WTC11 (cell line): ENCODE results near the gene ANO4. TPM values are rescaled to one million over a fixed set of nuclear protein-coding genes. Genes with fewer than 3 reads are reported as not detected.

Experiments
- ATAC-seq: fragments of 200-7000 bp; cut with Tn5 transposase; 2 replicates; pipeline ENCODE4 v1.10.0; 2021; ENCODE audit warnings: mild to moderate bottlenecking, moderate library complexity
- CTCF ChIA-PET: fragments of 300-600 bp; sonication (Branson Sonifier 250); formaldehyde crosslinking; loops from one replicate; lab custom pipeline; 2021; ENCODE audit warnings: antibody characterized with exemption; lab: Charles Lee
- POLR2A ChIA-PET: fragments of 350-600 bp; sonication (Branson Sonifier 250); formaldehyde crosslinking; loops from one replicate; lab custom pipeline; 2021; ENCODE audit warnings: antibody characterized with exemption; lab: Charles Lee
- DNase-seq: peaks from one replicate; pipeline ENCODE4 v3.0.0; 2021; ENCODE audit warnings: low spot score
- H3K27ac Mint-ChIP-seq: 2 replicates; pipeline ENCODE4 v1.8.0; 2021; ENCODE audit warnings: mixed read lengths
- H3K27me3 Mint-ChIP-seq: 2 replicates; pipeline ENCODE4 v1.8.0; 2021; ENCODE audit warnings: low read depth, mild to moderate bottlenecking, moderate library complexity, mixed read lengths
- H3K36me3 Mint-ChIP-seq: 2 replicates; pipeline ENCODE4 v1.8.0; 2021; ENCODE audit warnings: mixed read lengths
- H3K4me1 Mint-ChIP-seq: 2 replicates; pipeline ENCODE4 v1.8.0; 2022; ENCODE audit warnings: mixed read lengths
- H3K4me3 Mint-ChIP-seq: 2 replicates; pipeline ENCODE4 v1.8.0; 2021; ENCODE audit warnings: mild to moderate bottlenecking, moderate library complexity, mixed read lengths
- H3K9me3 Mint-ChIP-seq: 2 replicates; pipeline ENCODE4 v1.8.0; 2021; ENCODE audit warnings: mixed read lengths
- CDX4 ChIP-seq: fragments of 250-450 bp; sonication (Bioruptor Pico); IDR thresholded peaks from 2 replicates; pipeline ENCODE4 v1.9.0; 2021; ENCODE audit warnings: moderate library complexity, mild to moderate bottlenecking, inconsistent platforms, borderline replicate concordance
- CREB1 ChIP-seq: sonication (generic); formaldehyde crosslinking; IDR thresholded peaks from 2 replicates; pipeline ENCODE4 v1.8.0; 2023; ENCODE audit warnings: mild to moderate bottlenecking, missing genetic modification reagents
- EMX1 ChIP-seq: fragments of 250-450 bp; sonication (Bioruptor Pico); IDR thresholded peaks from 2 replicates; pipeline ENCODE4 v1.8.0; 2021; ENCODE audit warnings: mild to moderate bottlenecking
- ERG ChIP-seq: fragments of 250-450 bp; sonication (Bioruptor Pico); IDR thresholded peaks from 2 replicates; pipeline ENCODE4 v1.8.0; 2021; ENCODE audit warnings: mild to moderate bottlenecking
- FOXJ3 ChIP-seq: sonication (generic); formaldehyde crosslinking; IDR thresholded peaks from 2 replicates; pipeline ENCODE4 v1.9.0; 2021; ENCODE audit warnings: missing genetic modification reagents, mild to moderate bottlenecking, borderline replicate concordance
- FOXP1 ChIP-seq: sonication (generic); formaldehyde crosslinking; IDR thresholded peaks from 2 replicates; pipeline ENCODE4 v1.8.0; 2022; ENCODE audit warnings: missing genetic modification reagents, mild to moderate bottlenecking, moderate library complexity, borderline replicate concordance
- GTF2I ChIP-seq: fragments of 250-450 bp; sonication (Bioruptor Pico); conservative IDR thresholded peaks from 2 replicates; pipeline ENCODE4 v1.4.0; 2021; ENCODE audit warnings: mild to moderate bottlenecking
- HMGXB4 ChIP-seq: sonication (generic); formaldehyde crosslinking; IDR thresholded peaks from 2 replicates; pipeline ENCODE4 v1.8.1; 2023; ENCODE audit warnings: mild to moderate bottlenecking, moderate library complexity, missing genetic modification reagents
- JAZF1 ChIP-seq: fragments of 250-450 bp; sonication (Bioruptor Pico); IDR thresholded peaks from 2 replicates; pipeline ENCODE4 v1.9.0; 2021; ENCODE audit warnings: moderate library complexity, mild to moderate bottlenecking, inconsistent platforms
- PRDM15 ChIP-seq: sonication (generic); formaldehyde crosslinking; IDR thresholded peaks from 2 replicates; pipeline ENCODE4 v1.8.0; 2022; ENCODE audit warnings: missing genetic modification reagents
- SP1 ChIP-seq: sonication (generic); formaldehyde crosslinking; conservative IDR thresholded peaks from 2 replicates; pipeline ENCODE4 v1.8.1; 2022; ENCODE audit warnings: missing genetic modification reagents
- TEAD4 ChIP-seq: sonication (generic); formaldehyde crosslinking; IDR thresholded peaks from 2 replicates; pipeline ENCODE4 v1.8.0; 2022; ENCODE audit warnings: mild to moderate bottlenecking, missing genetic modification reagents
- USF1 ChIP-seq: sonication (generic); formaldehyde crosslinking; IDR thresholded peaks from 2 replicates; pipeline ENCODE4 v1.8.0; 2022; ENCODE audit warnings: mild to moderate bottlenecking, missing genetic modification reagents
- USF2 ChIP-seq: sonication (generic); formaldehyde crosslinking; IDR thresholded peaks from 2 replicates; pipeline ENCODE4 v1.8.1; 2023; ENCODE audit warnings: mild to moderate bottlenecking, missing genetic modification reagents, moderate library complexity
- ZNF232 ChIP-seq: sonication (generic); formaldehyde crosslinking; IDR thresholded peaks from 2 replicates; pipeline ENCODE4 v1.8.0; 2022; ENCODE audit warnings: mild to moderate bottlenecking, missing genetic modification reagents
- ZNF512 ChIP-seq: sonication (generic); formaldehyde crosslinking; IDR thresholded peaks from 2 replicates; pipeline ENCODE4 v1.8.1; 2022; ENCODE audit warnings: missing genetic modification reagents, borderline replicate concordance
- ZSCAN18 ChIP-seq: fragments of 250-450 bp; sonication (Bioruptor Pico); IDR thresholded peaks from 2 replicates; pipeline ENCODE4 v2.1.2; 2022; ENCODE audit warnings: mild to moderate bottlenecking, moderate library complexity
- total RNA-seq: library from RNA; stranded (reverse); gene quantifications from 3 replicates; pipeline ENCODE4 v1.2.3, GENCODE V29; 2021

ANO4 gene
- total RNA-seq, 1 experiment from 2014 or later: 2.6 TPM

GRCh38 chr12:100755186-100755585, 39.4 kb upstream of the ANO4 start:
- POLR2A ChIA-PET: no interaction called here

GRCh38 chr12:100758083-100758482, 36.5 kb upstream of the ANO4 start:
- TF ChIP-seq ERG (no peak), ZSCAN18 (CRISPR knock-in tag) (no peak), CDX4 (CRISPR knock-in tag) (no peak), CREB1 (CRISPR knock-in tag) (no peak), ZNF232 (CRISPR knock-in tag) (no peak), FOXP1 (CRISPR knock-in tag) (no peak), PRDM15 (CRISPR knock-in tag) (no peak), HMGXB4 (CRISPR knock-in tag) (no peak), SP1 (no peak), JAZF1 (CRISPR knock-in tag) (no peak), EMX1 (CRISPR knock-in tag) (no peak), TEAD4 (CRISPR knock-in tag) (no peak), GTF2I (no peak), ZNF512 (CRISPR knock-in tag) (no peak), USF2 (CRISPR knock-in tag) (no peak)
- Mint-ChIP-seq H3K27me3 (no peaks in the 10 kb centered on the region), H3K36me3 (no peaks in the 10 kb centered on the region), H3K4me3 (no peak overlapping the region), H3K27ac (no peak overlapping the region), H3K4me1 (no peaks in the 10 kb centered on the region), H3K9me3 (peaks cover under 1% of the 10 kb centered on the region; the same call in 1 of the 2 replicates)
- no peak for DNase-seq
- CTCF ChIA-PET: no interaction called here
- POLR2A ChIA-PET: no interaction called here
- ATAC-seq: no peak

More at GRCh38 chr12:100755186-100755585, 39.4 kb upstream of the ANO4 start:
- Mint-ChIP-seq H3K9me3 (peaks cover 7% of the 10 kb centered on the region; the same call in 1 of the 2 replicates), H3K36me3 (no peaks in the 10 kb centered on the region), H3K27me3 (no peaks in the 10 kb centered on the region), H3K4me1 (no peaks in the 10 kb centered on the region), H3K27ac (no peak overlapping the region), H3K4me3 (no peak overlapping the region)
- no peak for TF ChIP-seq USF1 (CRISPR knock-in tag)
- TF ChIP-seq FOXJ3 (CRISPR knock-in tag): no peak
- ATAC-seq (no peak), DNase-seq (no peak)
- CTCF ChIA-PET: no interaction called here
